ENCODE measurements around the gene R3HDML.
"Not testable (repeated sequence)": the region's sequence is repeated elsewhere in the genome, so short reads cannot be mapped to it uniquely, and the experiment has no call there.

The R3HDML gene, protein sequence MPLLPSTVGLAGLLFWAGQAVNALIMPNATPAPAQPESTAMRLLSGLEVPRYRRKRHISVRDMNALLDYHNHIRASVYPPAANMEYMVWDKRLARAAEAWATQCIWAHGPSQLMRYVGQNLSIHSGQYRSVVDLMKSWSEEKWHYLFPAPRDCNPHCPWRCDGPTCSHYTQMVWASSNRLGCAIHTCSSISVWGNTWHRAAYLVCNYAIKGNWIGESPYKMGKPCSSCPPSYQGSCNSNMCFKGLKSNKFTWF

GRCh38 chr20:44336725-44337380 lies at the start of gene R3HDML:
Gene R3HDML, plus strand, starts transcription at chr20:44337043. Its CDS starts 115 bp downstream, at chr20:44337158.
- Histone ChIP-seq H3K36me3 (ENCODE audit: control insufficient read depth, insufficient read depth, low read length) (no peaks in the 10 kb centered on the region), H3K4me3 (ENCODE audit: low read depth, low read length) (no peak within 1 kb of the TSS), H3K27me3 (ENCODE audit: control insufficient read depth, insufficient read depth, low read length) (peaks cover 2% of the 10 kb centered on the region), H3K9ac (ENCODE audit: low read depth, low read length) (no peak within 1 kb of the TSS), H3K9me3 (ENCODE audit: control insufficient read depth, insufficient read depth, low read length) (no peaks in the 10 kb centered on the region), H3K4me1 (ENCODE audit: control insufficient read depth, insufficient read depth, low read length) (no peaks in the 10 kb centered on the region)

DNA sequence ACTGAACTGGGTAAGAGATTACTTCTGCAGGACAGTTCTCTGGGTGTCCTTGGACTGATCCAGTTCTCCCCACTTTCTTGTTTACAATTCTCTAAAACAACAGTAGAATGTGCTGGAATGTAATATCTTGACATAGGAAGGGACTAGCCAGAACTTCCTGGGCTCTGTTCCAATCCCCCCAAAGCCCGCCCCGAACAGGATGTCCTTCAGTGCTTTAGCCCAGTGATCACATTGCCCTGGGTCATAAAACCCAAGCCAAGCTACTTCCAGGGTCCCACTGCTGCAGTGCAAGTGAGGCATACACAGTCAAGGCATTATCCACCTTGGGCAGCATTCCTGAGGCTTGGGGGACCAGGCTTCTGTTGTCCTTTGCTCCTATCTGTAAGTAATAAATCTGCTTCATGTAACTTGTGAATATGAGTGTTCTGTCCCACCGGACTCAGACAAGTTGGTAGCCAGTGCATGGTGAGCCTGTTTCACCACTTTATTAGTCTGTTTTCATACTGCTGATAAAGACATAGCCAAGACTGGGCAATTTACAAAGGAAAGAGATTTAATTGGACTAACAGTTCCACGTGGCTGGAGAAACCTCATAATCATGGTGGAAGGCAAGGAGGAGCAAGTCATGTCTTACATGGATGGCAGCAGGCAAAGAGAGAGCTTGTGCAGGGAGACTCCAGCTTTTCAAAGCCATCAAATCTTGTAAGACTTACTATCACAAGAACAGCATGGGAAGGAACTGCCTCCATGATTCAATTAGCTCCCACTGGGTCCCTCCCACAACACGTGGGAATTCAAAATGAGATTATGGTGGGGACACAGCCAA lies 49.4 kb upstream of the R3HDML start:
- H3K9me3 ChIP-seq (ENCODE audit: control insufficient read depth, insufficient read depth, low read length) = no peaks in the 10 kb centered on the region
- no peaks in the 10 kb centered on the region for H3K27me3 ChIP-seq (ENCODE audit: control insufficient read depth, insufficient read depth, low read length)
- no peak overlapping the region for H3K4me3 ChIP-seq (ENCODE audit: low read depth, low read length)
- H3K36me3 ChIP-seq (ENCODE audit: control insufficient read depth, insufficient read depth, low read length) = no peaks in the 10 kb centered on the region
- no peak overlapping the region for H3K9ac ChIP-seq (ENCODE audit: low read depth, low read length)
- no peaks in the 10 kb centered on the region for H3K4me1 ChIP-seq (ENCODE audit: control insufficient read depth, insufficient read depth, low read length)

DNA sequence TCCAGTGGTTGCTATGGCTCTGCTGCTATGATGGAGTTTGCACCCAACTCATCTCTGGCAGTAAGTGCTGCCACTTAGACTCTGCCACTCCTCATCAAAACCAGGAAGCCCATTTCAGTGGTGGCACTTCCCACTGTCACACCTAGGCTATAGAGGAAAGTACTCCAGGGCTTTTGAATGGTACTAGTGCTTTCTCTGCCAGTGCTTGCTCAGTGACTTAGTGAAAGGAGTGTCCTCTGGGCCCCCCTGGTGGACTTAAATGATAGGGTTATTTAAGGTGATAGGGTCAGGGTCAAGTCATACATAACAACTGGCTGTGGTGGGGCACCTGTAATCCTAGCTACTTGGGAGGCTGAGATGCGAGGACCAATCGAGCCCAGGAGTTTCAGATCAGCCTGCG lies 48.6 kb upstream of the R3HDML start:
- Histone ChIP-seq H3K9me3 (ENCODE audit: control insufficient read depth, insufficient read depth, low read length) (no peaks in the 10 kb centered on the region), H3K4me3 (ENCODE audit: low read depth, low read length) (no peak overlapping the region), H3K9ac (ENCODE audit: low read depth, low read length) (no peak overlapping the region), H3K27me3 (ENCODE audit: control insufficient read depth, insufficient read depth, low read length) (no peaks in the 10 kb centered on the region), H3K4me1 (ENCODE audit: control insufficient read depth, insufficient read depth, low read length) (no peaks in the 10 kb centered on the region), H3K36me3 (ENCODE audit: control insufficient read depth, insufficient read depth, low read length) (no peaks in the 10 kb centered on the region)

GRCh38 chr20:44291754-44292153 lies 45.1 kb upstream of the R3HDML start:
- H3K9ac ChIP-seq (ENCODE audit: low read depth, low read length) = no peak overlapping the region
- H3K4me1 ChIP-seq (ENCODE audit: control insufficient read depth, insufficient read depth, low read length) = no peaks in the 10 kb centered on the region

GRCh38 chr20:44296011-44296410 lies 40.8 kb upstream of the R3HDML start:
- no peak overlapping the region for H3K9ac ChIP-seq (ENCODE audit: low read depth, low read length)
- no peak overlapping the region for H3K4me3 ChIP-seq (ENCODE audit: low read depth, low read length)
- no peaks in the 10 kb centered on the region for H3K4me1 ChIP-seq (ENCODE audit: control insufficient read depth, insufficient read depth, low read length)

More at GRCh38 chr20:44291754-44292153, 45.1 kb upstream of the R3HDML start:
- Histone ChIP-seq H3K4me3 (ENCODE audit: low read depth, low read length) (no peak overlapping the region), H3K9me3 (ENCODE audit: control insufficient read depth, insufficient read depth, low read length) (no peaks in the 10 kb centered on the region), H3K36me3 (ENCODE audit: control insufficient read depth, insufficient read depth, low read length) (no peaks in the 10 kb centered on the region), H3K27me3 (ENCODE audit: control insufficient read depth, insufficient read depth, low read length) (no peaks in the 10 kb centered on the region)

GRCh38 chr20:44297721-44298120 lies 39.1 kb upstream of the R3HDML start:
- Histone ChIP-seq H3K4me3 (ENCODE audit: low read depth, low read length) (no peak overlapping the region), H3K4me1 (ENCODE audit: control insufficient read depth, insufficient read depth, low read length) (no peaks in the 10 kb centered on the region), H3K27me3 (ENCODE audit: control insufficient read depth, insufficient read depth, low read length) (no peaks in the 10 kb centered on the region), H3K36me3 (ENCODE audit: control insufficient read depth, insufficient read depth, low read length) (no peaks in the 10 kb centered on the region), H3K9me3 (ENCODE audit: control insufficient read depth, insufficient read depth, low read length) (no peaks in the 10 kb centered on the region), H3K9ac (ENCODE audit: low read depth, low read length) (no peak overlapping the region)

More at GRCh38 chr20:44296011-44296410, 40.8 kb upstream of the R3HDML start:
- H3K9me3 ChIP-seq (ENCODE audit: control insufficient read depth, insufficient read depth, low read length) = no peaks in the 10 kb centered on the region
- H3K36me3 ChIP-seq (ENCODE audit: control insufficient read depth, insufficient read depth, low read length) = no peaks in the 10 kb centered on the region
- no peaks in the 10 kb centered on the region for H3K27me3 ChIP-seq (ENCODE audit: control insufficient read depth, insufficient read depth, low read length)

GRCh38 chr20:44299011-44299535 lies 37.8 kb upstream of the R3HDML start:
- not testable (repeated sequence) for H3K9ac ChIP-seq (ENCODE audit: low read depth, low read length); H3K4me1 ChIP-seq (ENCODE audit: control insufficient read depth, insufficient read depth, low read length); H3K9me3 ChIP-seq (ENCODE audit: control insufficient read depth, insufficient read depth, low read length); H3K36me3 ChIP-seq (ENCODE audit: control insufficient read depth, insufficient read depth, low read length); H3K4me3 ChIP-seq (ENCODE audit: low read depth, low read length); H3K27me3 ChIP-seq (ENCODE audit: control insufficient read depth, insufficient read depth, low read length)

GRCh38 chr20:44301285-44301684 lies 35.6 kb upstream of the R3HDML start:
- no peak overlapping the region for H3K4me3 ChIP-seq (ENCODE audit: low read depth, low read length)
- no peaks in the 10 kb centered on the region for H3K4me1 ChIP-seq (ENCODE audit: control insufficient read depth, insufficient read depth, low read length)
- H3K9ac ChIP-seq (ENCODE audit: low read depth, low read length) = no peak overlapping the region
- no peaks in the 10 kb centered on the region for H3K27me3 ChIP-seq (ENCODE audit: control insufficient read depth, insufficient read depth, low read length)
- no peaks in the 10 kb centered on the region for H3K36me3 ChIP-seq (ENCODE audit: control insufficient read depth, insufficient read depth, low read length)
- no peaks in the 10 kb centered on the region for H3K9me3 ChIP-seq (ENCODE audit: control insufficient read depth, insufficient read depth, low read length)

DNA sequence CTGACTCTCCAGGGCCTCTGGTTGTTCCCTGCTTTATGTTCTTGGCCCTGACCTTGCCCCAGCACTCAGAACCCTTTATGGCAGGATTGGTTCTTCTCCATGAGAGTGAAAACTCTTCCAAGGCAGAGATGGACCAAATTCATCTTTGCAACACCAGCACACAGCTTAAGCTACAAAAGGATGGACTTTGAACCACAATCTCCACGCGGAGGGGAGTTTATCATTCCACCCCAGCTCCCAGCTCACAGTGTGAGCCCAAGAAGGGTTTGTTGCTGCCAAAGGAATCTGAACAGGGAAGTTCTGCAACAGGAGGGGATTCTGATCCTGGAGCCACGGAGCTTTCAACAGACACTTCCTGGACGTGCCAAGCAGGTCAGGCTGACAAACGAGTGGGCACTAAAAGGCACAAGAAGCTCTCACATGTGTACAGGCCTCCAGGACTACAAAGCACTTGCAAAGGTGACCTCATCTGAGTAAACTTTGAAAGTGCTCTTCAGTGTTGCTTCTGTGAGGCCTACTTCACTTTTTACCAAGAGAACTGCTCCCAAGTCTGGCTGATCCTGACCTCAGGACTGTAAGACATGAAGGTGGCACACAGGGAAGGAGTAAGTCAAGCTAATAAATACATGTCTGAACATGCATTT lies 34.7 kb upstream of the R3HDML start:
- no peaks in the 10 kb centered on the region for H3K4me1 ChIP-seq (ENCODE audit: control insufficient read depth, insufficient read depth, low read length)
- no peaks in the 10 kb centered on the region for H3K27me3 ChIP-seq (ENCODE audit: control insufficient read depth, insufficient read depth, low read length)
- no peaks in the 10 kb centered on the region for H3K36me3 ChIP-seq (ENCODE audit: control insufficient read depth, insufficient read depth, low read length)
- H3K9me3 ChIP-seq (ENCODE audit: control insufficient read depth, insufficient read depth, low read length) = no peaks in the 10 kb centered on the region
- H3K9ac ChIP-seq (ENCODE audit: low read depth, low read length) = no peak overlapping the region
- no peak overlapping the region for H3K4me3 ChIP-seq (ENCODE audit: low read depth, low read length)

- Histone ChIP-seq H3K4me3 (ENCODE audit: low read depth, low read length) (no peak overlapping the region), H3K9me3 (ENCODE audit: control insufficient read depth, insufficient read depth, low read length) (no peaks in the 10 kb centered on the region), H3K4me1 (ENCODE audit: control insufficient read depth, insufficient read depth, low read length) (no peaks in the 10 kb centered on the region), H3K9ac (ENCODE audit: low read depth, low read length) (no peak overlapping the region), H3K36me3 (ENCODE audit: control insufficient read depth, insufficient read depth, low read length) (no peaks in the 10 kb centered on the region), H3K27me3 (ENCODE audit: control insufficient read depth, insufficient read depth, low read length) (no peaks in the 10 kb centered on the region)
Measured at GRCh38 chr20:44302736-44303135, 34.1 kb upstream of the R3HDML start.

DNA sequence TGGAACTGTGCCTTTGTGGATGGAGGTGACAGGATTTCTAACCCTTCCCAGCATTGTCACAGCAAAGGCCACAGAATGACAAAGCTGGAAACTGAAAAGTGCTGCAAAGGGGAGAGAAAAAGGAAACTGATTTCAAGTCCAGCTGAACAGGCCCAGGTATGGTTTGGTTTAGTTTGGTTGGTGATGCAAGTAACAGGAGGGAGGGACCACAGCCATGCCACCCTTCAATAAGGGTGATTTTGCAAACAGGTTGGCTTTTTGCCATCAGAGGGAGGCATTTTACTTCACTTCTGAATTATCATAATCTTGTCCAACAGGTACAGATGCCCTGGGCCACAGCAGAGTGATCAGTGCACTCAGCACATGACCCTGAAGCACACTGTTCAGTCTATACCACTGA lies 32.5 kb upstream of the R3HDML start:
- Histone ChIP-seq H3K36me3 (ENCODE audit: control insufficient read depth, insufficient read depth, low read length) (no peaks in the 10 kb centered on the region), H3K9ac (ENCODE audit: low read depth, low read length) (no peak overlapping the region), H3K9me3 (ENCODE audit: control insufficient read depth, insufficient read depth, low read length) (no peaks in the 10 kb centered on the region), H3K4me3 (ENCODE audit: low read depth, low read length) (no peak overlapping the region), H3K4me1 (ENCODE audit: control insufficient read depth, insufficient read depth, low read length) (no peaks in the 10 kb centered on the region), H3K27me3 (ENCODE audit: control insufficient read depth, insufficient read depth, low read length) (no peaks in the 10 kb centered on the region)

All from iPS-15b (cell line).